GM12872 (cell line): ENCODE results near the gene TRPV4.

Experiments used
- CTCF ChIP-seq: IDR thresholded peaks from 3 replicates; pipeline ENCODE4 v1.5.1; 2011; ENCODE audit warnings: low read depth, mild to moderate bottlenecking, low read length, moderate library complexity; ENCODE audit not compliant: insufficient read depth

TRPV4 gene

DNA sequence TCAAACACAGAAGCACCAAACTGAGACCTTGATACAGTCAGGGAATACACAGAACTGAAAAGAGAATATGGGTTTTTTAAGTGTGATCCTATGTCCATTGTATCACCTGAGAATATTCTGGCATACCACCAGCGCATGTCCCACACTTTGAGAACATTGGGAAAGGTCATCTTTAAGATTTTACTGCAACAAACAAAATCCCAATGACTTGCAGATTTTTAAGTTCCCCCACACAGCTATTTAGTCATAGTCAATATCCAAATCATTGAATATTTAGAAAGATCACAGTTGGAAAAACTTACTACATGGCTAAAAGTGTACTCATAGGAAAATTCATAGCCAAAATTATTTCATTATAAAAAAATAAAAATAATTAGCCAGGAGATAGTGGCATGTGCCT is 54.5 kb downstream of the TRPV4 start:
- TF ChIP-seq CTCF: no peak

- TF ChIP-seq CTCF: no peak
These were observed 55.7 kb downstream of the TRPV4 start for GRCh38 chr12:109777544-109777943.

- no peak for TF ChIP-seq CTCF
These were observed 56.6 kb downstream of the TRPV4 start for GRCh38 chr12:109776624-109777023.

GRCh38 chr12:109775172-109775881 is 57.9 kb downstream of the TRPV4 start:
- peak; percentile 95 for TF ChIP-seq CTCF

DNA sequence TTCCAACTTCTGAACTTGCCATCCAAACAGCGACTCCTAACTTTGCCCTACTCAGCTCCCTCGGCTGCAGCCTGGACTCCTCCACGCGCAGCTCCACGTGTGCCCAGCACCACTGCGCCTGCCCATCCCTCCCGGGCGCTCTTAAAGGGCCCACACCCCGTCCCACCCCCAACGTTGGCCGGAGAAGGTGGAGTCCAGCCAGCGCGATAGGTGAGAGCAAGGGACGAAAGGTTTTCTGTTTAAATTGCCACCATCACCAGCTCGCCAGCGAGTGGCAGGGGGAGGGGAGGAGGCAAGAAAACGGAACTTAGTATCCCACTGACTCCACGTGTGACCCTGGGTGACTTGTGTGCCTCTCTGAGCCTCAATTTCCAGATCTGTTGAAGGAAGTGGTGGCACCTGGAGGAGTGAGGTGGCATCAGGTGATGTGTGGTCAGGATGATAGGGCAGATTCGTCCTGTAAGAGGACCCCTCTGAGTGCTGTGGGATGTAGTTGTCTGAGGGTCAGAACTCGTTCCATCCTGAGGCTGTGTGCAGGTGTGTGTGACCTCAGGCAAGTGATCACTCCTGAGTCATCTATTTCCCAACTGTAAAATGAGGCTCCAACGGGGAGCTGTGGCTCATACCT is 59.7 kb downstream of the TRPV4 start:
- no peak for TF ChIP-seq CTCF

DNA sequence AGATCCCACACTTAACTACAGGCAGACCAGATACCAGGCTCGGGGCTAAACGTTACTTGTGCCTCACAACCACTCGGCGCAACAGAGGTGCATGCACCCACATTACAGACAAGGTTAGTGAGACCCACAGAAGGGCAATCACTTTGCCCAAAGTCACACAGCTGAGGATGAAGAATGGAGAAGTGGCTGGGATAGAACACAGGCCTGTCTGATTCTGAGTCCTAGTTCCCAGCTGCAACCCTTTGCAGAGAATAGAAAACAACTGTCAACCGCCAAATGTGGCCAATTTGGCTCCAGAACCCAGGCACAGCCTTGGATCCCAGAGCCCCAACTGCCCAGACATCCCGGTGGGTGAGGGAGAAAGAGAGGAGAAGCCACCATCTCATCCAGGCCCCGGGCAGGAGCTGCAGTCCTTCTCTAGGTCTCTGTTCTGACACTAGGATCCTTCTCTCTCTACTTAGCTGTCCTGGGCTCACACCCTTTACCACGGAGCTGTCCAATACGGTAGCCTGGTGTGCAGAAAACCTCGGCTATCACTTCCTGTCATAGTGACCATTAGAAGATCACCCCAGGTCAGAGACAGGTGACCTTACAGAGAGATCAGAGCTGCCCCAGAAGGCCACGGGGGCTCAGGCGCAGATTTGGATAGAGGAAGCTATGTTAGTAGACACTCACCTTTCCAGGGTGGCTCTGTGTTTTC is 60.4 kb downstream of the TRPV4 start:
- no peak for TF ChIP-seq CTCF

- TF ChIP-seq CTCF: no peak
These were observed 61.2 kb downstream of the TRPV4 start for GRCh38 chr12:109771746-109772621.
